Measurements from ENCODE around the gene NEK5.

DNA sequence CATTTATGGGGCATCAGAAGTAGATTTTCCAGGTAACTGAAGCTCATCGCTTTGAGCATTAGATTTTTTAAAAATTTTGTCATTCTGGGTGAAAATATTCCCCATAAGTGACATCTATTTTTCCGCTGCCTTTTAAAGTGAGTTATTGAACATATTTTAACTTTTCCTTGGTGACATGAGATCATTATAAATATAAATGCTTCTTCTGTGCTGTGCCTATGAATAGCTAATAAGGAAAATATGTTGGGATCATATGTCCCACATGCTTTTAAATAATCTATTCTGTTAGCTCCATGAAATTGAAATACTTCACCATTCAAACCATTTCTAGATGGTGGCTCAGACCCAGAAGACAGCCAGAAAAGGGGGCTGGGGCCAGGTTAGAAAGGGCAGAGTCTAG, 131.7 kb downstream of the NEK5 start:
- TF ChIP-seq, protein P1, sequence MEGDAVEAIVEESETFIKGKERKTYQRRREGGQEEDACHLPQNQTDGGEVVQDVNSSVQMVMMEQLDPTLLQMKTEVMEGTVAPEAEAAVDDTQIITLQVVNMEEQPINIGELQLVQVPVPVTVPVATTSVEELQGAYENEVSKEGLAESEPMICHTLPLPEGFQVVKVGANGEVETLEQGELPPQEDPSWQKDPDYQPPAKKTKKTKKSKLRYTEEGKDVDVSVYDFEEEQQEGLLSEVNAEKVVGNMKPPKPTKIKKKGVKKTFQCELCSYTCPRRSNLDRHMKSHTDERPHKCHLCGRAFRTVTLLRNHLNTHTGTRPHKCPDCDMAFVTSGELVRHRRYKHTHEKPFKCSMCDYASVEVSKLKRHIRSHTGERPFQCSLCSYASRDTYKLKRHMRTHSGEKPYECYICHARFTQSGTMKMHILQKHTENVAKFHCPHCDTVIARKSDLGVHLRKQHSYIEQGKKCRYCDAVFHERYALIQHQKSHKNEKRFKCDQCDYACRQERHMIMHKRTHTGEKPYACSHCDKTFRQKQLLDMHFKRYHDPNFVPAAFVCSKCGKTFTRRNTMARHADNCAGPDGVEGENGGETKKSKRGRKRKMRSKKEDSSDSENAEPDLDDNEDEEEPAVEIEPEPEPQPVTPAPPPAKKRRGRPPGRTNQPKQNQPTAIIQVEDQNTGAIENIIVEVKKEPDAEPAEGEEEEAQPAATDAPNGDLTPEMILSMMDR (optimal IDR thresholded peaks at IDR 0.05 in 1 of 3, IDR thresholded peaks at IDR 0.05 in 1 of 3, conservative IDR thresholded peaks at IDR 0.05 in 1 of 3; ENCODE audit: extremely low read depth in 1 of 3, insufficient read depth in 2 of 3, low read length in 3 of 3) = no peak
- no peak for TF ChIP-seq EZH2 (IDR thresholded peaks at IDR 0.05; ENCODE audit: low read length)
